ENCODE measurements around the gene ZNF451.

DNA sequence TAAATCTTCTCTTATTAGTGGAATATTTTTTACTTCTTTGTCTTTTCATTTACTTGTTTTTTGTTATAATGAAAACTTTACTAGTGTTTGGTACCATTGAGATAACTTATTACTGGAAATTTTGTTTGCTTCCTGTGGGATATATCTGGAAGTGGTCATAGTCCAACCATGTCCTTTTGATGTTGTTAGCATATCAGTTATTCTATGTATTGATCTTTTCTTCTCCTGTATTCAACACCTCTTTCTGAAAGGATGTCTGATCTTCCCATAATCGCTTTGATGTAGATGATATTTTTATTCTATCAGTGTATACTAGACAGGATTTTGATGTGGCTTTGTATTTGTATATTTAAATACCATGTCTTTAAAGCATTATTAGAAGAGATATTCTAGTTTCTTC lies 17.0 kb downstream of the ZNF451 start:
- TF ChIP-seq CTCF (IDR thresholded peaks at IDR 0.05) (no peak), POLR2A (IDR thresholded peaks at IDR 0.05) (no peak)

Measured in uterus (tissue), 2 donors.